Measurements from ENCODE around the gene GABRG3.

GRCh38 chr15:27491666-27492621, 521.0 kb downstream of the GABRG3 start:
- no peak for TF ChIP-seq ZNF274 (IDR thresholded peaks at IDR 0.05; ENCODE audit: low read depth, low read length)
- no peak for TF ChIP-seq YY1 (IDR thresholded peaks at IDR 0.05; ENCODE audit: insufficient read depth, insufficient read length)
